Mesendoderm (in vitro differentiated cells): ENCODE measurements around the gene FILIP1.

Experiments
- DNase-seq: peaks from one replicate; pipeline ENCODE4 v3.0.0; 2013
- H2AK5ac ChIP-seq: 2 replicates; pipeline ENCODE4 v1.6.1; 2013; ENCODE audit warnings: low read length, inconsistent platforms
- H2BK120ac ChIP-seq: 2 replicates; pipeline ENCODE4 v1.6.1; 2013; ENCODE audit warnings: low read depth, mild to moderate bottlenecking, low read length, moderate library complexity, mixed read lengths
- H2BK15ac ChIP-seq: replicated peaks from 2 replicates; pipeline ENCODE4 v1.6.1; 2013; ENCODE audit warnings: low read depth, mild to moderate bottlenecking, moderate library complexity
- H2BK5ac ChIP-seq: 2 replicates; pipeline ENCODE4 v1.6.1; 2013; ENCODE audit warnings: low read length, inconsistent platforms
- H3K18ac ChIP-seq: 2 replicates; pipeline ENCODE4 v1.6.1; 2013; ENCODE audit warnings: mild to moderate bottlenecking, low read length, mixed read lengths
- H3K23ac ChIP-seq: one replicate; pipeline ENCODE4 v1.6.1; 2013; ENCODE audit warnings: low read length
- H3K27ac ChIP-seq: 2 replicates; pipeline ENCODE4 v1.5.1; 2013; ENCODE audit warnings: low read depth, mild to moderate bottlenecking, inconsistent platforms, low read length, moderate library complexity
- H3K27me3 ChIP-seq: 2 replicates; pipeline ENCODE4 v1.6.1; 2013; ENCODE audit warnings: low read length, control low read depth, mild to moderate bottlenecking, inconsistent platforms; ENCODE audit not compliant: insufficient read depth, poor library complexity
- H3K36me3 ChIP-seq: 2 replicates; pipeline ENCODE4 v1.6.1; 2013; ENCODE audit warnings: low read length, inconsistent platforms; ENCODE audit not compliant: control insufficient read depth, insufficient read depth
- H3K4ac ChIP-seq: one replicate; pipeline ENCODE4 v1.6.1; 2013; ENCODE audit warnings: low read depth, mild to moderate bottlenecking, low read length, moderate library complexity
- H3K4me1 ChIP-seq: 2 replicates; pipeline ENCODE4 v1.6.1; 2013; ENCODE audit warnings: low read depth, low read length, inconsistent platforms; ENCODE audit not compliant: control insufficient read depth
- H3K4me2 ChIP-seq: 2 replicates; pipeline ENCODE4 v1.6.1; 2013; ENCODE audit warnings: low read length
- H3K4me3 ChIP-seq: 2 replicates; pipeline ENCODE4 v1.5.1; 2013; ENCODE audit warnings: mild to moderate bottlenecking, low read length
- H3K56ac ChIP-seq: one replicate; pipeline ENCODE4 v1.6.1; 2013; ENCODE audit warnings: low read length
- H3K79me1 ChIP-seq: 2 replicates; pipeline ENCODE4 v1.6.1; 2013; ENCODE audit warnings: low read length, inconsistent platforms
- H3K79me2 ChIP-seq: 2 replicates; pipeline ENCODE4 v1.6.1; 2013; ENCODE audit warnings: mild to moderate bottlenecking, low read length; ENCODE audit not compliant: control insufficient read depth, insufficient read depth
- H3K9ac ChIP-seq: 2 replicates; pipeline ENCODE4 v1.6.1; 2013; ENCODE audit warnings: low read length, inconsistent platforms
- H4K5ac ChIP-seq: one replicate; pipeline ENCODE4 v1.6.1; 2013; ENCODE audit warnings: low read length
- H4K8ac ChIP-seq: one replicate; pipeline ENCODE4 v1.6.1; 2013; ENCODE audit warnings: low read depth, mild to moderate bottlenecking, control low read depth, low read length, moderate library complexity
- WGBS: extraction: QIAGEN DNeasy Blood & Tissue Kit; methylation state at CpG from one replicate; pipeline ENCODE4 v1.1.7; 2013; ENCODE audit warnings: low lambda C conversion rate, missing lambda C conversion rate; ENCODE audit not compliant: insufficient coverage; ENCODE audit errors: extremely low coverage; 5-methylcytosine and 5-hydroxymethylcytosine counted together

Gene FILIP1

GRCh38 chr6:75317503-75318206 is 175.9 kb downstream of the FILIP1 start:
- Histone ChIP-seq H3K27ac (peak overlapping the region; percentile 34), H2AK5ac (no peak overlapping the region), H3K4ac (no peak overlapping the region), H2BK120ac (peak overlapping the region; percentile 93), H2BK5ac (peak overlapping the region; percentile 6), H3K79me2 (no peaks in the 10 kb centered on the region), H3K9ac (no peak overlapping the region), H4K5ac (no peak overlapping the region), H3K27me3 (no peaks in the 10 kb centered on the region), H3K79me1 (no peaks in the 10 kb centered on the region), H3K18ac (peak overlapping the region; percentile 53), H2BK15ac (no peak overlapping the region), H3K23ac (no peak overlapping the region), H3K4me1 (peaks cover 4% of the 10 kb centered on the region), H3K4me2 (no peak overlapping the region), H3K4me3 (no peak overlapping the region), H3K56ac (peak overlapping the region; percentile 28), H4K8ac (no peak overlapping the region), H3K36me3 (no peaks in the 10 kb centered on the region)
- peak; percentile 81 for DNase-seq
- no CpG with 5 or more reads among the region's 4 CpGs for WGBS

- no peak overlapping the region for H4K5ac ChIP-seq
- no peaks in the 10 kb centered on the region for H3K79me1 ChIP-seq
- H3K4me1 ChIP-seq = peaks cover 4% of the 10 kb centered on the region
- no peaks in the 10 kb centered on the region for H3K79me2 ChIP-seq
- no peak overlapping the region for H3K56ac ChIP-seq
- no peak overlapping the region for H3K4me2 ChIP-seq
- no peak overlapping the region for H2BK15ac ChIP-seq
- H3K4me3 ChIP-seq = no peak overlapping the region
- H2AK5ac ChIP-seq = no peak overlapping the region
- H4K8ac ChIP-seq = no peak overlapping the region
- no peak overlapping the region for H3K18ac ChIP-seq
- DNase-seq = no peak
- H3K27me3 ChIP-seq = no peaks in the 10 kb centered on the region
- no peak overlapping the region for H2BK120ac ChIP-seq
- H3K23ac ChIP-seq = no peak overlapping the region
- H2BK5ac ChIP-seq = no peak overlapping the region
- no peak overlapping the region for H3K9ac ChIP-seq
- H3K4ac ChIP-seq = no peak overlapping the region
- no peaks in the 10 kb centered on the region for H3K36me3 ChIP-seq
- no peak overlapping the region for H3K27ac ChIP-seq
Measured at GRCh38 chr6:75315978-75316377, 177.6 kb downstream of the FILIP1 start.

- Histone ChIP-seq H3K79me2 (no peaks in the 10 kb centered on the region), H3K18ac (peak overlapping the region; percentile 53), H3K4me1 (no peaks in the 10 kb centered on the region), H3K4ac (no peak overlapping the region), H3K23ac (no peak overlapping the region), H3K27me3 (no peaks in the 10 kb centered on the region), H3K36me3 (no peaks in the 10 kb centered on the region), H4K8ac (no peak overlapping the region), H3K27ac (no peak overlapping the region), H3K79me1 (no peaks in the 10 kb centered on the region), H3K56ac (peak overlapping the region; percentile 17), H2BK15ac (peak overlapping the region; percentile 64), H2BK5ac (no peak overlapping the region), H2BK120ac (no peak overlapping the region), H3K4me2 (no peak overlapping the region), H3K9ac (no peak overlapping the region), H2AK5ac (no peak overlapping the region), H4K5ac (no peak overlapping the region), H3K4me3 (no peak overlapping the region)
- WGBS = 100% methylated on average over 1 of the region's 11 CpGs
- DNase-seq = peak; percentile 61
Measured at GRCh38 chr6:75308250-75308988, 185.2 kb downstream of the FILIP1 start.

GRCh38 chr6:75307364-75308004 is 186.1 kb downstream of the FILIP1 start:
- Histone ChIP-seq H3K4me2 (no peak overlapping the region), H3K79me2 (no peaks in the 10 kb centered on the region), H2BK120ac (no peak overlapping the region), H3K27me3 (no peaks in the 10 kb centered on the region), H3K4me3 (no peak overlapping the region), H4K8ac (no peak overlapping the region), H2AK5ac (no peak overlapping the region), H4K5ac (no peak overlapping the region), H2BK5ac (no peak overlapping the region), H3K23ac (no peak overlapping the region), H3K18ac (no peak overlapping the region), H3K9ac (no peak overlapping the region), H3K36me3 (no peaks in the 10 kb centered on the region), H3K4me1 (no peaks in the 10 kb centered on the region), H3K56ac (no peak overlapping the region), H3K27ac (no peak overlapping the region), H2BK15ac (no peak overlapping the region), H3K4ac (no peak overlapping the region), H3K79me1 (no peaks in the 10 kb centered on the region)
- WGBS = no CpG with 5 or more reads among the region's 2 CpGs
- DNase-seq = no peak

- Histone ChIP-seq H2BK15ac (no peak overlapping the region), H3K4me2 (no peak overlapping the region), H3K23ac (no peak overlapping the region), H3K79me1 (no peaks in the 10 kb centered on the region), H3K9ac (no peak overlapping the region), H3K18ac (no peak overlapping the region), H3K4me1 (no peaks in the 10 kb centered on the region), H2BK120ac (no peak overlapping the region), H4K8ac (no peak overlapping the region), H3K36me3 (no peaks in the 10 kb centered on the region), H4K5ac (no peak overlapping the region), H3K27ac (no peak overlapping the region), H3K56ac (no peak overlapping the region), H3K27me3 (no peaks in the 10 kb centered on the region), H3K4me3 (no peak overlapping the region), H2AK5ac (no peak overlapping the region), H3K79me2 (no peaks in the 10 kb centered on the region), H3K4ac (no peak overlapping the region), H2BK5ac (no peak overlapping the region)
- WGBS = no CpG with 5 or more reads among the region's 3 CpGs
- no peak for DNase-seq
Measured at GRCh38 chr6:75306064-75306463, 187.5 kb downstream of the FILIP1 start.
